Right lung (tissue), 5 donors: ENCODE data around the gene CLOCK. TPM values are rescaled to one million over a fixed set of nuclear protein-coding genes. Genes with fewer than 3 reads are reported as not detected.
A peak's percentile ranks its signal among the peaks of the same experiment; 100 is the strongest.

Experiments used
- DNase-seq, 2 donors: peaks; one replicate each; pipeline ENCODE4 v3.0.0-alpha.2; 2013
- polyA plus RNA-seq, 5 donors: library from polyadenylated mRNA; unstranded; fragments of 120-200 nt; gene quantifications; one replicate each; pipeline versions ENCODE4 v1.2.1 to v1.2.3, GENCODE V29; 2013; ENCODE audit warnings: inconsistent platforms in 1 of 5, low replicate concordance in 1 of 5; ENCODE audit not compliant: insufficient read length in 5 of 5, insufficient read depth in 1 of 5

The CLOCK gene
- polyA plus RNA-seq, 5 donors: 14.2 to 22.7 (median 20.6) TPM

- no peak for DNase-seq
Measured at GRCh38 chr4:55540271-55540670, 6.4 kb downstream of the CLOCK start.

GRCh38 chr4:55539658-55540057 lies 7.1 kb downstream of the CLOCK start:
- DNase-seq: no peak

GRCh38 chr4:55538531-55538930 lies 8.2 kb downstream of the CLOCK start:
- DNase-seq: no peak

GRCh38 chr4:55534306-55534705 lies 12.4 kb downstream of the CLOCK start:
- DNase-seq: no peak

DNA sequence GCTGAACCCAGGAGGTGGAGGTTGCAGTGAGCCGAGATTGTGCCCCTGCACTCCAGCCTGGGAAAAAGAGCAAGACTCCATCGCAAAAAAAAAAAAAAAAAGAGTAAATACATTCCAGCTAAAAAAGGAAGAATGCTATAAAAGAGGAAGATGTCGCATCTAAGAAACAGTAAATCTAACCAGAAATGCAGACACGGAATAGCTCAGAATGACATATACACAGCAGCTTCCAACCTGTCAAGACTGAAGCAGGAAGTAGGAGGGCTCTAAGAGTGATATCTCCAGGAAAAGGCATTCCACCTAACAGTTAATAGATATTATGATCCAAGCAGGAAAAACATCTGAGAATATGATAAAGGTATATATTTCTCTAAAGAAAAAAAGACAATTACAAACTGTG lies 16.0 kb downstream of the CLOCK start:
- DNase-seq: no peak

DNA sequence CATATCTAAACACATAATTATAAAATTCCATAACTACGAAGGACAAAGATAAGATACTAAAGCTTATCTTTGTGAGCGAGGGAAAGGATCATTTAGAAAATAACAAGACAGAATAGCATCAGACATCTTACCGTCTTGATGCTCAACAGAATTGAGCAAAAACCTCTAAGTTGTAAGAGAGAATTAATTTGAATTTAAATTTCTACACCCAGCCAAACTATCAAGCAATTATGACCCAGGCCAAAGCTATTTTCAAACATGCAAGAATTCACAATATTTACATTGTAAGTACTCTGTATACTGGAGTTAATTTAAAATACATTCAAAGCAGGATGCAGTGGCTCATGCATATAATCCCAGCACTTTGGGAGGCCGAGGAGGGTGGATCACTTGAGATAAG lies 16.5 kb downstream of the CLOCK start:
- DNase-seq: no peak

DNA sequence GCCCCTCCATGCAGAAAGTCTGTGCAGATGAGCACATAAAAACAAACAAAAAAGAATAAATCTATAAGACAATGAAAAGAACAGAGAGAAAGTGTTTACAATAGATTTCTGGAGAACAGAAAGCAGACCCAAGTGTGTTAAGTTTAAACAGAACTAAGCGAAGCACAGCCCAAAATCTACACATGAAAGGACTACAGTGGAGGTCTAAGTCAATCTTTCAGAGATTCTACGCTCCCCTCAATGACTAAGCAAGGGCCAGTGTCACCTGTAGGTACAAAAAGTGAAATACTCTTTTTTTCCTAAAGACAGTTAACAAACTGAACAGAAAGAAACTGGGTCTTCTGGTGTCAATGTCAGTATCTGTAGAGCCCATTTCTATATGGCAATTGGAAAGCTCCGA lies 18.2 kb downstream of the CLOCK start:
- no peak for DNase-seq

DNA sequence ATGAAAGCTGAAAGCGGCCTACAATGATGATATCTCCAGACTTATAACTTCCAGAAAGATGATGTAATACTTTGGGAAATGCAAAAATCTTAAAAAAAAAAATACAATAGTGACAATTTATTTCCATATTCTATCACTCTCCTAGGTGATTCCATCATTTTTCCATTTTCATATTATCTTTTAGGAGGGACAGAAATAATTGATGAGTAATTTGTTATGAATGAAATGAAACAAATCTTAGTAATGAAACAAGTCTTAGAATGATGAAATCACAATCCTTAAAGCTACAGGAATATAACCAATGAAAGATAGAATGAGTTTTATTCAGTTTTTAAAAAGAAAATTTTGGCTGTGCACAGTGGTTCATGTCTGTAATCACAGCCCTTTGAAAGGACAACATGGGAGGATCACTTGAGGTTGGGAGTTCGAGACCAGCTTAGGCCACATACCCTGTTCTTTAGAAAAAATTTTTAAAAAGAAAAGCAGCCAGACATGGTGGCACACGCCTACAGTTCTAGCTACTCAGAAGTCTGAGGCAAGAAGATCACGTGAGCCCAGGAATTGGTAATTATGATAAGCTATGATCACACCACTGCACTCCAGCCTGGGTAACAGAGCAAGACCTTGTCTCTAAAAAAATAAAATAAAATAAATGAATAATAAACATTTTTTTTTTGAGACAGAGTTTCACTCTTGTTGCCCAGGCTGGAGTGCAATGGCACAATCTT lies 21.7 kb downstream of the CLOCK start:
- no peak for DNase-seq

GRCh38 chr4:55518442-55518841 lies 28.3 kb downstream of the CLOCK start:
- no peak for DNase-seq

- DNase-seq: no peak
Measured at GRCh38 chr4:55517526-55518229, 29.0 kb downstream of the CLOCK start.

- DNase-seq: no peak
Measured at GRCh38 chr4:55512922-55513571, 33.7 kb downstream of the CLOCK start.

GRCh38 chr4:55512077-55512476 lies 34.6 kb downstream of the CLOCK start:
- DNase-seq: no peak

DNA sequence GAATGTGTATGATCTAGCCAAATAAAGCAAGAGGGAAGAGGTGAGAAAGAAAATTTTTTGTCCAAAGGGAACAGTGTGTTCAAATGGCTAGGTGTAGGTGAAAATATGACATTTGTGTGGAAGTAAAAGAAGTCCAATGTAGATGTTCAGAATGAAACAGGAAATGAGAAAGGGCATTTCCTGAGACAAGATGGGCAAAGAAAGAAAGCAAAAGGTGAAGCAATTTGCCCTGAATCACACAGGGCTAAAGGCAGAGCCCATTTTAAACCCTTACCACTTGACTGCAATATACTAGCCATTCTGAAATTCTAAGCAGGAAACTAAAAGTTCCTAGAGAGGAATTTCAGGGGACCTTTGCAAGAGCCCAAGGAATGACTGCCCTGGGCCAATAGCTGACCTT lies 36.0 kb downstream of the CLOCK start:
- DNase-seq: no peak

GRCh38 chr4:55509266-55509665 lies 37.4 kb downstream of the CLOCK start:
- DNase-seq: no peak

- DNase-seq: no peak
Measured at GRCh38 chr4:55507612-55508011, 39.1 kb downstream of the CLOCK start.

DNA sequence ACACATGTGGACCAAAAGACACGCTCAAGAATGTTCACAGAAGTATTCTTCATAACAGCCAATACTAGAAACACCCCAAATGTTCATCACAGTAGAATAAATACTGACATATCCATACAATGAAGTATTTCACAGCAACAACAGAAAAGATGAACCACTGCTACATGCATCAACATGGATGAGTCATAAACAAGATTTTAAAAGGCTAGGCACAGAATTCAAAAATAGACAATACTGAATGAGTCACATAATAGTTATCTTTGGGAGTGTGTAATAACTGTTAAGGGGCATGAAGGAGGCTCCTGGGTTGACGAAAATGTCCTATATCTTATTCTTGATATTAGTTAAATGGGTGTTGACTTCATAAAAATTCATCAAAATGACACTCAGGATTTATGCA lies 43.5 kb downstream of the CLOCK start:
- DNase-seq: no peak

- no peak for DNase-seq
Measured at GRCh38 chr4:55500072-55500471, 46.6 kb downstream of the CLOCK start.

DNA sequence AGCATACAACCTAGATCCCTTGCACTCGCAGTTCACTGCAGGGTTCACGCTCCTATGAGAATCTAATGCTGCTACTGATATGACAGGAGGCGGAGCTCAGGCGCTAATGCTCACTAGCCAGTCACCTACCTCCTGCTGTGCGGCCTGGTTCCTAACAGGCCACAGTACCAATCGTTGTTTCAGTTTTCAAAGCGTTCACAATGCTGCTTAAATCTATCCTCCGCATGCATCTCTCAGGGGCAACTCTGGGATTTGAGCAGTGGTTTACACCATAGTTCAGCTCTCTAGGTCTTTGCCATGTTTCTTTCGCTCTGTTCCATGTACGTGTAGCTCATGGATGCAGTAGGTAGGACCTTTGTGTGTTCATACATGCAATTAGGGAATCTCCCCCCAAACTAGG lies 47.2 kb downstream of the CLOCK start:
- no peak for DNase-seq

DNA sequence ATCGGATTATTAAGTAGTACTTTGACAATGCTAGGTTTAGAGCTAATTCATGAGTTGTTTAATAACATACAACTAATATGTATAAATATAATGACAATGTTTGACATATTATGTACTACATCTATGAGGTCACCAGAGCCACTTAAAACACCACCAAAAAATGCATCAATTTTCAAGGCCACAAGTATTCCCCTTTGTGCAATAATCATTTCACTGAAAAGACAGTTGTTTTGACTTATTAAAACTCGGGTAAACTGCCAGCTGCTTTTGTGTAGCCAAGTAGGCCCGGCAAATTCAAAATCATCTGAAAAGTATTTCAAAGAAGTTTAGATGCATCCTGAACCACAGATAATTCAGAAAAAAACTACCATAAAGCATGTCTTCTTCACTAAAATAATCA lies 48.7 kb downstream of the CLOCK start:
- peak; percentile 1 to 2 for DNase-seq

- no peak for DNase-seq
Measured at GRCh38 chr4:55491486-55491885, 55.2 kb downstream of the CLOCK start.

- DNase-seq: no peak
Measured at GRCh38 chr4:55488716-55489115, 58.0 kb downstream of the CLOCK start.

DNA sequence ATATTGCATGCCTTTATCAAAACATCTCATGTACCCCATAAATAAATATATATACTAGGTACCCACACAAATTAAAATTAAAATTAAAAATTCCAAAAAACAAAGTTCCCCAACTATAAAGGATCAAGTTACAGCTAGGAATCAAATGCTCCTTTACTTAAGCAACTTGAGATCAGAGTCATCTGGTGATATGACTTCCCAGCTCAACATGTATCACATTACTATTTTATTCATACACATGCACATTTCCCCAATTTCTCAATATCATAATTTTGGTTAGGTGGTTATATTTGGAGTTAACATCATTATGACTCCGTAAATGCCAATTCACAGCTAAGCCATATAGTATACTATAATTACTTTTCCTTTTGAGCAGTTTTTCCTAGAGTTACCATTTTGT lies 60.9 kb downstream of the CLOCK start:
- no peak for DNase-seq

DNA sequence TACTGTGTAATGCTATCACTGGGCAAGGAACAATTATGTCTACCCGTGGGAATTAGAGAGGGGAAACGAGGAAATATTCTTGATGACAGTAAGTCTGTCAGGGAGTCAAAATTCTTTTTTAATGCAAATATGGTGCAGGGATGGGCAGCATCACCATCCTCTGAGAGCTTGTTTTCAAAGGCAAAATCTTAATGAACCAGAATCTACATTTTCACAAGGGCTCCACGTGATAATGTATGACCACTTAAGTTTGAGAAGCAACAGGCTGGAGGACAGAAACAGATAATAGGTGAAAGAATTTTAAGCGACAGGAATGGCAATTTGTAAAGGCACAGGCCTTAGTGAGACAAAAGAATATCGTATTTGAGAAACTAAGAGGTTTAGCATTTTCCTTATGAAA lies 63.4 kb downstream of the CLOCK start:
- no peak for DNase-seq
